NB4 (cell line): ENCODE data around the gene L3MBTL3.

Source experiments
- CTCF ChIP-seq: IDR thresholded peaks from one replicate; pipeline ENCODE4 v1.5.1; 2012; ENCODE audit warnings: low read depth, low read length
- POLR2A ChIP-seq: IDR thresholded peaks from 2 replicates; pipeline ENCODE4 v1.6.1; 2011; ENCODE audit warnings: mild to moderate bottlenecking; ENCODE audit not compliant: insufficient read length; ENCODE audit errors: extremely low read depth

GRCh38 chr6:129976110-129976509 lies 42.3 kb upstream of the L3MBTL3 start:
- TF ChIP-seq CTCF (no peak), POLR2A (no peak)
